ENCODE results near the gene POTEJ.
"Not testable (repeated sequence)": the region's sequence is repeated elsewhere in the genome, so short reads cannot be mapped to it uniquely, and the experiment has no call there.

Gene POTEJ

DNA sequence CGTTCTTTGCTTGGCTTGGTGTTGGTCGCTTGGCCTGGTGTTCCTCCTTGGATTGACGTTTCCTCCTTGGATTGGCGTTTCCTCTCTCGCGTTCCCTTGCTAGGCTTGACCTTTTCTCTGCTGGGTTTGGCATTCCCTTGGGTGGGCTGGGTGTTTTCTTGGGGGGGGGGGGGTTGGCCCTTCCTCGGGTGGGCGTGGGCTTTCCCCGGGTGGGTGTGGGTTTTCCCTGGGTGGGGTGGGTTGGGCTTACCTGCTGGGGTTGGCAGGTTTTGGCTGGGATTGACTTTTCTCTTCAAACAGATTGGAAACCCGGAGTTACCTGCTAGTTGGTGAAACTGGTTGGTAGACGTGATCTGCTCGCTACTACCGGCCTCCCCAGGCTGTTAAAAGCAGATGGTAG, at the start of gene POTEJ:
POTEJ (plus strand) TSS at position 301 of the 400 bp plus-strand sequence; CDS start at position 394, 93 bp downstream.
- not testable (repeated sequence) for DNase-seq

DNA sequence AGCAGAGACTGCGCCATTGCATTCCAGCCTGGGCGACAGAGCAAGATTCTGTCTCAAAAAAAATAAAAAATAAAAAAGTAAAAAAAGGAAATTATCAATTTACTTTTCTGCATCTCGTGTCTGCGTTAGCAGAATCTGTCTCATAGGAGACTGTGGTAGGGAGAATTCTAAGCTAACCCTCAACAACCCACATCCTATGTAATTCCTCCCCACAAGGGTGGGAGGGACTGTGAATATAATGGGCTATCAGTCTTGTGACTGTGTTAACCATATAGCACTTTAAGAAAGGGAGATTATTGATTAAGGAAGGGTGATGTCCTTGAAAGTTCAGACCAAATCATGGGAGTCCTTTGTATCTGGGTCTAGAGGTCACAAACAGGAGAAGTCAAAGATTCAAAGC, 45.1 kb upstream of the POTEJ start:
- not testable (repeated sequence) for DNase-seq

DNA sequence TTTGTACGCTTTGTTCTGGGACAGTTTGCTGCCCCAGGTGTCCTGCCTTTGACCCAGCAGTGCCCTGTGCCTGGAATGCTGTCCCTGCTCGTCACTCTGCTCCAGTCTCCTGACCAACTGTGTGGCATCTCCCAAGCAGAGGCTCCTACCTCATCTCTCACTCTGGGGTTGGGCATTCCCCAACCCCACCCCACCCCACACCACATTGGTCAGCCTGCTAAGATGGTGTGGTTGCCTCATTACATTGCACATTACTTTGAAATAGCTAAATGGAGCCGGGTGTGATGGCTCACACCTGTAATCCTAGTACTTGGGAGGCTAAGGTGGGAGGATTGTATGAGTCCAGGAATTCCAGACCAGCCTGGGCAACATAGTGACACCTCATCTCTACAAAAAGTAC, 39.3 kb upstream of the POTEJ start:
- not testable (repeated sequence) for DNase-seq

DNA sequence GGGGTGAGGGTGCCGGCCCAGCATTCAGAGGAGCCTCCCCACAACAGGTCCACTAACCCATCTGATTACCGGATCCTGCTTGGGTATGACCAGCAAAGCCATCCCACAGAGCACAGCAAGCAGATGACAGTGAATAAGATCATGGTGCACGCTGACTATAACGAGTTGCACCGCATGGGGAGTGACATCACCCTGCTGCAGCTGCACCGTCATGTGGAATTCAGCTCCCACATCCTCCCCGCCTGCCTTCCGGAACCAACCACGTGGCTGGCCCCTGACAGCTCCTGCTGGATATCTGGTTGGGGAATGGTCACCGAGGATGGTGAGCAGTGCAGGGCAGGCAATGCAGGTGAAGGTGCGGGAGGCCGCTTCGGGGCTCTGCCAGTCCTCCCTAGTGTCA, 37.0 kb upstream of the POTEJ start:
- DNase-seq, result not testable (repeated sequence)

DNA sequence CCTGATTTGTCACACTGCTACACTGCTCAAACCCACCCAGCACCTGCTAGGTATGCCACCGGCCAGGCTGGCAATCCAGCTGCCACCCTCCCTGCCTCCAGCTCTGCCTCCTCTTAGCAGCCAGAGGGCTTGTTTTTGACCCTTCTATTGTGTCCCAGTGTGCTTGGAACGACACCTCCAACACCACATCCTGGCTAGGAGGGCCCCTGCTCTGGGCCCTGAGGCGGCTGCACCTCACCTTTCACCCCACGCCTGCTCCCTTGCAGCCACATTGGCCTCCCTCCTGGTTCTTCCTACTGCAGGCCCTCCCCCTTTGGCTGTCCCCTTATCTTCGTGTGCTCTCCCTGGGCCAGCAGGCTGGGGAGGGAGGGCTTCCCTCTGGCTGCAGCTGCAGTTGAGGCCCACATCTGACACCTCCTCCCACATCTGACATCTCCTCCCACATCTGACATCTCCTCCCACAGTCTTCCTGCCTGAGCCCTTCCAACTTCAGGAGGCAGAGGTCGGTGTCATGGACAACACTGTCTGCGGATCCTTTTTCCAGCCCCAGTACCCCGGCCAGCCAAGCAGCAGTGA, 34.9 kb upstream of the POTEJ start:
- DNase-seq, result not testable (repeated sequence)

DNA sequence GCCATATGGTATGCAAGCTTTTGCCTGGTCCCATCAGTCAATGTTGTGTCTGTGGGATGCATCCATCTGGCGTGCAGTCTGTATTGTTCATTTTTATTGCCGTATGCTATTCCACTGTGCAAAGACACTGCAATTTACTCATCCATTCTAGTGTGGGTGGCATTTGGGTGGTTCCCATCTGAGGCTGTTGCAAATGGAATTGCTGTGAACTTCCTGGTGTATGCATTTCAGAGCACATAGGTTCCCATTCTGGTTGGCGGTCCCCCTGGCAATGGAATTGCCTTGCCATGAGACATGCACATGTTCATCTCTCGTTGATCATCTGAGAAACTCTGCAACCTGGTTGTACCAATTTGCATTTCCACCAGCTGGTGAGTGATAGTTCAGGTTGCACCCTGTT, 33.7 kb upstream of the POTEJ start:
- DNase-seq, result not testable (repeated sequence)

DNA sequence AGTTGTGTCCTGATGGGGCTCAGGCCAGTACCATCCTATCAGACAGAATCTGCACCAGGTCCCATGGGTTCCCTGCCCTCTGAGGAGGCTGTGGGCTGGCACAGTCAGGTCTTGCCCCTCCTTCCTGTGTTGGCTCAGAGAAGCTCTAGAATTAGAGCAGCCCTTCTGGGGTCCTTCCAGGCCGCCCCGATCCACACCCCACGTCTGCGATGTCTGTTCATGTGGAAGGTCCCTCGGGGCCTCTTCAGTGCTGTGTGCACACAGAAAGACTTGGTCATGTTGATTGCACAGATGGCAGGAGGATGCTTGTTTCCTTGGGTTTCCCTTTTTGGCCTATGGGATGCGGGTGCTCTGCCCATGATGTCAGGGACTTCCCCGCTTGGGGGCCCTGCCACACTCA, 32.1 kb upstream of the POTEJ start:
- not testable (repeated sequence) for DNase-seq

DNA sequence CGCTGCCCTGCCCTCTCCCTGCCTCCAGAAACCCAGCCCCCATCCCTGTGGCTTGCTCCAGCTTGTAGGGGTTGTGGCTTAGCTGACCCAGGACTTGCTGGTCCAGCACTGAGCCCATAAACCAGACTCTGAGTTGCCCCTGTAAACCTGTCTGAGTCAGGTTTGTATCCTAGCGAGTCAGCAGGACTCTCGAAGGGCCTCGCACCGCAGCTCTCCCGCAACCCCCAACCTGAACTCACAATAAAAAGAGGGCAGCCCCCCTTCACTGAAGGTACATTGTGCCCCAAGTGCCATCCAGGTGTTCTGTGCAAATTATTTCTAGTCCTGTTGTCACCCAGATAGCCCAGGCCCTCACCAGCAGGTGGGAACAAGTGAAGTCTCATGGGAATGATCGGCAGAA, 29.7 kb upstream of the POTEJ start:
- DNase-seq, result not testable (repeated sequence)

DNA sequence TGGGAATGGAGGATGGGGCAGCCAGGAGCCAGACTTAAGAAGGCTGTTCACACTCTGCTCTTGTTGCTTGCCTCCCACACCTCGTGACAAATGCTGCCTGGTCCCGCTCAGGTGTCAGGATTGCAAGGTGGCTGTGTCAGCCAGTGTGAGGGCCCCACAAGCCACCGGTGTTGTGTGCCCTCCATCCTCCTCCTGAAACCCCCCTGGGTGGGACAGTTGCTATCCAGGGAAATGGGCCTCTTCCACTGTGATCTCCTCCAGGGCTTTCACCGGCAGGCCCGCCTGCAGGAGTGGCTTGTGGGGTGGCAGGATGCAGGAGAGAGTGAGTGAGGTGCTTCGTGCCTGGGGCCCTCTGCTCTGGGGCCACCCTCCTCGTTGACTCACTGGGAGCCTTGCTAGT, 28.3 kb upstream of the POTEJ start:
- not testable (repeated sequence) for DNase-seq

DNA sequence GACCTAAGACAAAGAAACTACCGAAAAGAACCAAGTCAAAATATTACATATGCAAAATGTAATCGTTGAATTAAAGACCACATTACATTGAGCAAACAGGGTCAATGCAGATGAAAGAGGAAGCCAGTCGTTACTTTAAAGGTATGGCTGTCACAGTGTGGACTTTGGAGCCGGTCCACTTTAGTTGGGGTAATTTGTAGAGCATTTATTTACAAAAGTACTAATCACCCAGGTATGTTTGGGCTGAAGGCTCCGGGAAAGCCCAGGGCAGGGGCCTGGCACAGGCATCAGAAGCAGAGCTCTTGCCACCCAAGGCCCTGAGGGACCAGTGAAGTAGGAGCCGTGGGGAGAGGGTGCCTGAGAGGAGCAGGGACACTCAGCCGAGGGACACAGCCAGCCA, 27.7 kb upstream of the POTEJ start:
- not testable (repeated sequence) for DNase-seq

DNA sequence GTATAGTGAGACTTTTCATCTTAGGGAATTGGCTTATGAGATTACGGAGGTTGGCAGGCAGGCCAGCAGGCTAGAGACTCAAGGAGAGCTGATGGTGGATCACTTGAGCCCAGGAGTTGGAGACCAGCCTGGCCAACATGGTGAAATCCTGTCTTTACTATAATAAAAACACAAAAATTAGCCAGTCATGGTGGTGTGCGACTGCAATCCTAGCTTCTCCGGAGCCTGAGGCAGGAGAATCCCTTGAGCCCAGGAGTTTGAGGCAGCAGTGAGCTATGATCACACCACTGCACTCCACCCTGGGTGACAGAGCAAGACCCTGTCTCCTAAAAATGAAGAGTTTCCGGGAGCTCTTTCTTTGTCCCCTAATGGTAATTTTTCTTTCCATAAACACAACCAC, 26.5 kb upstream of the POTEJ start:
- not testable (repeated sequence) for DNase-seq

DNA sequence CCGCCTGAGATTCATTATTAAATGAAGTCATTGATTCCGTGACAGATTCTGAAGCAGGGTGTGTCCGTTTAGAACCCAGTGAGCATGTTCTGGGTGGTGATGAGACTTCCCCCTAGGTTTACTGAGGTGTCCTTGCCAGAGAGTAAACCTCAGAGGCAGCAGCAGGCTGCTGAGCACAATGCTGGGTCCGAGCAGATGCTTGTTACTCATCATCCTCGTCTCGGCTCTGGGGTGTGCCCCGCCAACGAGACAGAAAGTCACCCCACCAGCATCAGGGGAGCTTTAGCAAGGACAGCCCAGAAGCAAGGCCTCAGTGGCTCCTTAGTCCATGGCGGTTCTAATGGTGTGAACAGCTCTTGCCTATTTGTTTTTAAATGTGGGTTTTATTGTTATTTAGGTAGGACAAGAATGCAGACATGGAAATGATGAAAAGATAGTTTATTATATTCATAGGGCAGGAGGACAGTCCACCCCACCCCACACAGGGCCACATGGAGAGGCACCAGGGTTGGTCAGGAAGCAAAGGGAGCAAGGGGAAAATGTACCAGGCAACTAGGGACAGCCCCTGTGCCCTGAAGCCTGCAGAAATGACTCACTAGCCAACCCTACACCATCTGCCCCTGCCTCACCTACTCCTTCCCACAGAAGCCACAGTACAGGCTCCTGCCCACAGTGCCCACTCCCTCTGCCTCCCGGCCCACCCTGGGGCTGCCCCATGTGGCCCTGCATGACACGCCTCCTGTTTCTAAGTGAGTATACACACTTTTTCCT, 22.4 kb upstream of the POTEJ start:
- DNase-seq, result not testable (repeated sequence)

DNA sequence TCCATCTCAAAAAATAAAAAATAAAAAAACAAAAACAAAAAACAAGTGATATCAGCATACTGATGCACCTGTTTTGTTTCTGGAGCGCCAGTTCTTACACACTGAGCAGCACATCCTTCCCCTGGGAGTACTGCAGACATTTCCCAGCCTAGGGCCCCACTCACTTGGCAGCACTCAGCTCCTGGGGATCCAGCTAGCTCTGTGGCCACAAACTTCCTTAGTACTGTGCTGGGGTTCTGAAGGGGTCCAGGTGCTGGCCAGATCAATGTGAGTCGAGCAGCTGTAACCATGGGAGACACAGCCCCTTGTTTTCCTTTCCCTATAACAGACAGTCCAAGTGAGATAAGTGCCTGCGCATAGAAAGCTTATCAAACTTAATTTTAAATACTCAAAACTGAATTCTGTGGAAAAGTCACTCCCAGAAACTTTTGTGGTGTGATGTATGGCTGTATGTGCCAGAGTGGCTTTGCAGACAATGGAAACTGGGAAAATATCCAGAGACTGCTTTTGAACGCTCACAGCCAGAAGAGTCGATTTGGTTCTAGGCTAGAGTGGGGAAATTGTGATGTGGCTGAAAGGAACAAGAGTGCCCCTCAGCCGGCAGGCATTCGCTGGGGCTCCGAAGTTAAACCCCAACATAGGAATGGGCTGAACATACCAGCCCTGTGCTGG, 20.9 kb upstream of the POTEJ start:
- not testable (repeated sequence) for DNase-seq

DNA sequence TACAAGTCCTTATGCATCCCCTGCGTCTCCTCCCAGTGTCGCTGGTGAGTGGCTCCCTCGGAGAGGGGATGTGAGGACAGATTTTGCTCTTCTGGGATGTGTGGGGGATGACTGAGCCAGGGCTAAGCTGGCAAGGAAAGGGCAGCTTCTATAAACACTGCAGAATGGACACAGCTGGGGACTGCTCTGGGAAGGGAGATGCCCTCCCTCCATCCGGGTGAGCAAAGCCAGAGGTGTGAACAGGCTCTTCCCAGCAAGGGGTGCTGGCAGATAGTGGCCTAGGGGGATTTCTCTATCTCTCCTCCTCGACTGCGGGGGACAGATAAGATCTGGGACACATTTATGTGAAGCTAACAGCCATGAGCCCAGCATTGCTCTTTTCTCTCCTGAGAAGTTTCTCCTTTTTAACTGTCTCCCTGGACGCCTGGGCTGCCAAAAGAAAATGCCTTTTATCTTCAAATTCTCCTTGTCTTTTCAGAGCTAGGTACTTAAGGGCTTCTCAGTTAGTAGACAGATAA, 20.3 kb upstream of the POTEJ start:
- not testable (repeated sequence) for DNase-seq

DNA sequence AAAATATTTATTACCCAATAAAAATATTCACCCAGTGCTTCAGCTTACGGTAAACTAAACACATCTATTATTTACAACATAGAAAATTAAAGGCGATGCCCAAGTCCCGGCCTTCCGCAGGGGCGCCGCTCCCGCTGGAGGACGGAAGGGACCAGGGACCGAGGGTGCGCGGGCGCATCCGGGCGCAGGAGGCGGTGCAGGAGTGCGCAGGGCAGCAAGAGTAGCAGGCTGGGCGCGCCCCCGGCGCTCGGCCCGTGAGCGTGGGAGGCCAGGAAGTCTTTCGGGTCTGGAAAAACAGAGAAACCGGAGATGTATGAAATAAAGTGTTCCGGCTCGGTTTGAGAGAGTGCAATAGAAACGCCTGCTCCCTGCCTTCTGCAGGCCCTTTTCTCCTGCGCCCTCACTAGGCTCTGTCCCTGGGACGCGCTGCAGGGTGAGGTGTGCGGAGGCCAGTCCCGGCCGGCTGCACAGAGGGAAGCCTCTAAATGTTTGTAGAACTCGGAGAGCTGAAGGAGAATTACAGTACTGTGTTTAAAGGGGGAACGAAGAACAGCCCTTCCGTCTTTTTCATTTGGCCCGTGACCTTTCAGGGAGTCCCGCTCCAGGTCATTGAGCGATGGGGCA, 18.3 kb upstream of the POTEJ start:
- not testable (repeated sequence) for DNase-seq

DNA sequence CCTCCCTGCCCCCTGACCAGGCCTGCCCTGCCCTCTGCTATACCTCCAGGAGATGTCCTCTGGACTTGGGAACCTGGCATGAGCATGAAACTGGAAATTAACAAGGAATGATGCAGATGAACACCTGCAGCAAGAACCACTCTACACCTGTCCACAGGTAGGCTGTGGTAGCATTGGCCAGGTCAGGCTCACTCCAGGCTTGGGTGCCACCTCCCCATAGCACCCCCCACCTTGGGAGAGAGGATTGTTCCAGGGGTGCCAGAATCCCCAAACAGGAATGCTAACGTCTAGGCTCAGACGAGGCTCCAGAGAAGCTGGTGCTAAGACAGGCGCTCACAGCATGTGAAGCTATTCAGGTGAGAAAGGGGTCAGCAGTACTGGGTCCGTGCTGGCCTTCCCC, 17.2 kb upstream of the POTEJ start:
- DNase-seq, result not testable (repeated sequence)

DNA sequence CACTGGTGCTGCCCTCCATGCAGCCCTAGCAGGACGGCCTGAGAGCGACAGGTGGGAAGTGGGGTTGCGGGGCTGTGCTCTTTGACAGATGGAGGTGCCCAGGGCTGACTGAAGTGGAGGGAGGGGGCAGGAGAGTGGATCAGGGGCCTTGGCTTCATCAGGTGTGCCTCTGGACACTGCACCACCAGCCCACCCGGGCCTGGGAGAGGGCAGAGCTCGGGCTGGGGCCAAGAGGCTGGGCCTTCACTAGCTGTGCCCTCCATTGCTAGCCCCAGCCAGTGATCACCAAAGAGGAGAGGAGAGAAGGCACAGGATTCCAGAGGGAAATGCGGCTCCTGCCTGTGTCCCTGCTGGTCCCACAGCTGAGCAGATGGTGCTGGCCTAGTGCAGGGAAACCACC, 14.5 kb upstream of the POTEJ start:
- not testable (repeated sequence) for DNase-seq

DNA sequence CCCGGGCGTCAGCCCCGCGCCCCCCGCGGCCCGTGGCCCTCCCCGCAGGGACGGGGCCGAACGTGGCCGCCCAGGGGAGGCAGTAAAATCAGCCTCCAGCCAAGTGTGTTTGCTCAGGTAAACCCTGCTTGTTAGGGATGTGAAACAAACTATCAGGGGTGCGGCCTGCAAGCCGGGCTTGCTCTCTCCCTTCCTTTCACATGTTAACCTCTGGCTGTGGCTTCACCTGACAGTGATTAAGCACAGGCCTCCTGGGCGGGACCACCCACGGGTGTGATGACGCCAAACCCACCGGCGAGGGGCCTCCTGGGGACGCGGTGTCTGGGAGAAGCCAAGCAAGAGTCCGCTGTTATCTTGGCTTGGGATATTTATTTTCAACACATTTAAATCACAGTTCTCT, 13.2 kb upstream of the POTEJ start:
- DNase-seq, result not testable (repeated sequence)

DNA sequence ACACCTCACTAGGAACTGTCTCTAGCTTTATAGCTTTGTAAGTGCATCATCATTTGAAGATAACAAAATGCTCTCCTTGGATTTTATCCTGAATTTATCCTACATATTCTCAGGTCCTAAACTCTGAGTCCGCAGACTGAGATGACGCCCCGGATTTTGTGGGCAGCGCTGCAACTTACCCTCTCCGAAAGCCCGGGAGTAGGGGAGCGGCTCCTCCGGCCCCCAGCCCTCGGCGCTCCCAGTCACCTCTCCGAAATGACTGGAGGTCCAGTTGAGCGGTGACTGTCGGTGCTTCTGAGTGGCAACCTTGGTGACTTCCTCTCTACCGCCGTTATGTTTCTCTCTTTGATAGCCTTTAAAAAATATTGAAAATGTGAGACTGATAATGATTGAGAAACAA, 12.8 kb upstream of the POTEJ start:
- not testable (repeated sequence) for DNase-seq

DNA sequence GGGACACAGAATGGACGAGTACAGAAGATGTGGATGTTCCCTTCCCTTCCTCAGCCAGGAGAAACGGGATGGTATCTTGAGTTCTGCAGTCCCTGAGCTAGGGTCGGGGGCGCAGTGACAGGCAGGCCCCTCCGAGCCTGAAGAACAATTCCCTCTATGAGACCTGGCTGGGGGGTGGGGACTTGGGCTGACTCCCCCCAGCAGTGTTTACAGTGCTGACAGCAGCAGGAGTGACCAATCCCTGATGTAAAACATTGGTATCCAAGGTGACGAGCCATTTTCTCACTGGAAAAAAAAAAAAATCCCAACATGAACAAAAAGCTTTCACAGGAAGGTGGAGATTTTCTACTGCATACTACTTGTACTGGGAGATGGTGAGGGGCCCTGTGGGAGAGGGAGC, 11.8 kb upstream of the POTEJ start, which contains the start of gene CFC1:
CFC1 (minus strand) TSS at position 183 of the 400 bp plus-strand sequence. CDS start 288 bp downstream, outside the sequence.
- DNase-seq, result not testable (repeated sequence)

DNA sequence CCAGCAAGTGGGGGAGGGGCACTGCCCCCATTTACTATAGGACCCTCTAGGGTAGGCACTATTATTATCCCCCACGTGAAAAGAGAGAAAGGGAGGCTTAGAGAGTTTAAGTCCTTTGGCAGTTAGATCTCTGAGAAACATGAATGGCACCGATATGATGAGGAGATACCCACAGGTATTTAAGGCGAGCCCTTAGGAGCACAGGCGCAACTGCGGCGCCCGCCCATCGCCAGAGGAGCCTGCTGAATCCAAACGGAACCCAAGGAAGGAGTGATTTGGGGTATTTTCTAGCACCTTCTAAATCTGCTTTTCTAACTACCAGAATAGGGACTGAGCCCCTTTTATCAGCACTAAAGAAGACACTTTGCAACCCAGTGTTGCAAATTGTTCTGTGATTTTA, 11.3 kb upstream of the POTEJ start:
- not testable (repeated sequence) for DNase-seq

DNA sequence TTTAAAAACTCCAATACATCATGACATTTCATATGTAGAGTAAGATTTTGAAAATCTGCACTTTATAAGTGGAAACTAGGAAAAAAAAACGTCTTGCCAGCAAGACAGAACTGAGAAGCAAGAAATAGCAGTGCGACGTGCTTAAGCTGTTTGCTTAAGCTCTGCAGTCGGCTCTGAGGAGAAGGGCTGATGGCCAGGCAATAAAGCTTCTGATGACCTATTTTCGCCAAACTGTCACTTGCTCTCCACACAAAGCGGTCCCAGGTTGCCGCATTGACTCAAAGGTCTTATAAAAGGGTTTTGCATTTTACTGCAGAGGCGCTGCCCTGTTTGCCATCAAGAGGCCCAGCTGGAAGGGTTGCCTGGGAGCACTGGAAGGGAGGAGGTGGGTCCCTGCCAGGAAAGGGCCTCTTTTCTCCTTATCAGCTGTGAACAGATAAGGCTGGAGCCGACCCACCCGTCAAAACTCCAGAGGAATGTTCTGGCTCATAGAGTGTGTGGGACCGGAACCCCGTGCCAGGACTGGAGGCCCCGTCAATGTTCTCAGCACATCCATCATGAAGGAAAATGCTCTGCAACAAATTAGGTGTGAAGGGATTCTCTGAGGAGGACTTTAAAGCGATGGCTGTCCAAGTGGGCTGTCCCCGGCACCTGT, 9.5 kb upstream of the POTEJ start:
- not testable (repeated sequence) for DNase-seq
